ENCODE results near the gene PGPEP1.

Gene PGPEP1

GRCh38 chr19:18384775-18385174 is 44.4 kb downstream of the PGPEP1 start:
- TF ChIP-seq CTCF (IDR thresholded peaks at IDR 0.05) = no peak
- peaks cover 51% of the 10 kb centered on the region for H3K27me3 ChIP-seq
- no peaks in the 10 kb centered on the region for H3K9me3 ChIP-seq
- H3K36me3 ChIP-seq = peaks cover 17% of the 10 kb centered on the region
- H3K27ac ChIP-seq = no peak overlapping the region
- no peak overlapping the region for H3K4me3 ChIP-seq (ENCODE audit: low read depth in 1 of 2, low read length in 1 of 2)
- H3K4me1 ChIP-seq (ENCODE audit: control insufficient read depth in 1 of 2, insufficient read depth in 1 of 2, low read depth in 1 of 2, low read length in 1 of 2) = peaks cover 33 to 37% of the 10 kb centered on the region in 2 experiments

- peaks cover 51% of the 10 kb centered on the region for H3K27me3 ChIP-seq
- no peak for TF ChIP-seq CTCF (IDR thresholded peaks at IDR 0.05)
Observed at GRCh38 chr19:18385359-18385674, 44.9 kb downstream of the PGPEP1 start.

GRCh38 chr19:18385675-18386542 is 45.5 kb downstream of the PGPEP1 start, which contains the start of gene GDF15:
GDF15 (plus strand) TSS chr19:18386158; CDS start chr19:18386190, 32 bp downstream.
- Histone ChIP-seq H3K36me3 (peaks cover 28% of the 10 kb centered on the region), H3K27ac (no peak within 1 kb of the TSS), H3K4me3 (ENCODE audit: low read depth in 1 of 2, low read length in 1 of 2) (no peak within 1 kb of the TSS), H3K4me1 (ENCODE audit: control insufficient read depth in 1 of 2, insufficient read depth in 1 of 2, low read depth in 1 of 2, low read length in 1 of 2) (peaks cover 34 to 39% of the 10 kb centered on the region in 2 experiments), H3K27me3 (peaks cover 51% of the 10 kb centered on the region), H3K9me3 (no peaks in the 10 kb centered on the region)
- TF ChIP-seq CTCF (IDR thresholded peaks at IDR 0.05) = peak; percentile 61

More at GRCh38 chr19:18385359-18385674, 44.9 kb downstream of the PGPEP1 start:
- Histone ChIP-seq H3K9me3 (no peaks in the 10 kb centered on the region), H3K4me3 (ENCODE audit: low read depth in 1 of 2, low read length in 1 of 2) (no peak overlapping the region), H3K36me3 (peaks cover 22% of the 10 kb centered on the region), H3K27ac (no peak overlapping the region), H3K4me1 (ENCODE audit: control insufficient read depth in 1 of 2, insufficient read depth in 1 of 2, low read depth in 1 of 2, low read length in 1 of 2) (peaks cover 31 to 35% of the 10 kb centered on the region in 2 experiments)

- H3K4me1 ChIP-seq (ENCODE audit: control insufficient read depth in 1 of 2, insufficient read depth in 1 of 2, low read depth in 1 of 2, low read length in 1 of 2) = peaks cover 40 to 44% of the 10 kb centered on the region in 2 experiments
- no peak overlapping the region for H3K27ac ChIP-seq
- H3K36me3 ChIP-seq = peaks cover 36% of the 10 kb centered on the region
- H3K4me3 ChIP-seq (ENCODE audit: low read depth in 1 of 2, low read length in 1 of 2) = no peak overlapping the region
- H3K27me3 ChIP-seq = peaks cover 51% of the 10 kb centered on the region
- TF ChIP-seq CTCF (IDR thresholded peaks at IDR 0.05) = no peak
- H3K9me3 ChIP-seq = no peaks in the 10 kb centered on the region
Observed at GRCh38 chr19:18386543-18387271, 46.3 kb downstream of the PGPEP1 start.

- Histone ChIP-seq H3K4me3 (ENCODE audit: low read depth in 1 of 2, low read length in 1 of 2) (peak overlapping the region; percentile 50 to 60), H3K36me3 (peaks cover 46% of the 10 kb centered on the region), H3K9me3 (no peaks in the 10 kb centered on the region), H3K27me3 (peaks cover 46% of the 10 kb centered on the region), H3K4me1 (ENCODE audit: control insufficient read depth in 1 of 2, insufficient read depth in 1 of 2, low read depth in 1 of 2, low read length in 1 of 2) (peaks cover 54 to 61% of the 10 kb centered on the region in 2 experiments), H3K27ac (peak overlapping the region; percentile 98)
- TF ChIP-seq CTCF (IDR thresholded peaks at IDR 0.05) = peak; percentile 99
Observed at GRCh38 chr19:18388100-18388959, 47.9 kb downstream of the PGPEP1 start.
